Activated CD4-positive, alpha-beta T cell treated with anti-CD3 and anti-CD28 coated beads for 1 hour (primary cell): ENCODE data around the gene LHFPL6.
"Not testable (repeated sequence)": the region's sequence is repeated elsewhere in the genome, so short reads cannot be mapped to it uniquely, and the experiment has no call there.

ENCODE experiments used
- DNase-seq: peaks from one replicate; pipeline ENCODE4 v3.0.0-alpha.2; 2020

The LHFPL6 gene

GRCh38 chr13:39338114-39338513 lies 264.9 kb downstream of the LHFPL6 start:
- DNase-seq: not testable (repeated sequence)

DNA sequence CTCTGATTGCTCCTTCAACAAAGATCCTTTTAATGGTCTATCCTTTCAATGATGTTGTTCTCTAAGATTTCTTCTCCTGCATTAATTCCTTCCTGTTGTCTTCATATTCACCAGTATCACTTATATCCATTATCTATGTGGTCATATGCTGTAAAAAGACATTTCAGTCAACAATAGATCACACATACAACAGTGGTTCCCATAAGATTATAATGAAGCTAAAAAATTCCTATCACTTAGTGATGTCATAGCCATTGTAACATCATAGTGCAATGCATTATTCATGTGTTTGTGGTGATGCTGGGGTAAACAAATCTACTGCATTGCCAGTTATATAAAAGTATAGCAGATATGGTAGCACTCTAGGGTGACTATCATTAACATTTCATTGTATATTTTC lies 266.1 kb downstream of the LHFPL6 start:
- no peak for DNase-seq

DNA sequence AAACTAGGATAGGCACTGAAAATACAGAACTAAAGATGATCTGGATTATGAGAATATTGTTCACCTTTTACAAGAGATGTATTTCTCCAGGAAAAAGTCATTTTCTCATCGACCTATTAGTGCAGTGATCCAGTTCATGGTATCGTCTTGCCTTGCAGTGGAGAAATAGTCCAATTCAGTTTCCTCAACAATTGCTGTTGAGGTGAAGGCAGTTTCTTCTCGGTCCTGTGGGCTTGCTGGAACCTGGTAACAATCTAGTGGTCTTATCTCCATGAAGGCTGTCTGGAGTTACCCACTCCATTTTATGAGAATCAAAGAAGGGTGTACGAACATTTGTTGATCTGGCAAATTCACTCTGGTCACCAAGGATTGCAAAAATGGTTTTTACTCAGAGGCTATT lies 266.8 kb downstream of the LHFPL6 start:
- DNase-seq: no peak

DNA sequence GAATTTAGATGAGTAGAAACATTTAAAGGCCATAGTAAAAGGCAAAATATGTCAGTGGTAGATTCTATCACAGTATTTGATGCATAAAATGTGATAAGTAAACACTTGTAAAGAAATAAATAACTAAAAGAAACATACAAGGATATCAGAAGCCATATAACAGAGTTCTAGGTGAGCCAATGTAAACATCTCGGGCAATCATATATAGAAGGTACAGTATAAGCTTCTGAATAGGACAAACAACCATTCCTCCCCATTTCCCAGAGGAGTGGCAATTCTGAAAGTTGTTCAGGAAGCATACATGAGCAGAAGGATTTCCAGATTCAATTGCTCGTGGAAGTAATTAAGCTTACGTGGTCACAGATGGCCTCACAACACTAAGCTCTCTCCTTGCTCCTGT lies 267.3 kb downstream of the LHFPL6 start:
- DNase-seq: no peak

GRCh38 chr13:39330504-39330903 lies 272.5 kb downstream of the LHFPL6 start:
- no peak for DNase-seq

DNA sequence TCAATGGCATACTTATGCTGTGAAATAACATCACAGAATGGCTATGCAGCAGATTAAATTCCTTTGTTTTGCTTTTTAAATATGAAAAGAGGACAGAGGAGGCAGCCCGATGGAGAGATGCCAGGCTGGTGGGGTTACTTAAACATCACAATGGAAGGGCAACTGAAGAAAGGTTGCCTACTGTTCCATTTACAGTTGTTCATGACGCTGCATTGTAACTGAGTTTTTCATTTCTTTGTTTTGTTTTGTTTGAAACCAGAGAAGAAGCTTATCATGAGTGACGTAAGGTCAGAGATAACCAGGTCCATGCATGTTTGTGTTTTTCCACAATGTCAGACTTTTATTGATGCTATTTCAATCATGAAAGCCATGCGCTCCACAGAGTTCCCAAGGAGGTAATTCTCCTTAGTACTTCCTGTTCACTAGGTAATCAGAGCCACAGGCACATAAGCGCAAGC lies 273.8 kb downstream of the LHFPL6 start:
- DNase-seq: no peak

DNA sequence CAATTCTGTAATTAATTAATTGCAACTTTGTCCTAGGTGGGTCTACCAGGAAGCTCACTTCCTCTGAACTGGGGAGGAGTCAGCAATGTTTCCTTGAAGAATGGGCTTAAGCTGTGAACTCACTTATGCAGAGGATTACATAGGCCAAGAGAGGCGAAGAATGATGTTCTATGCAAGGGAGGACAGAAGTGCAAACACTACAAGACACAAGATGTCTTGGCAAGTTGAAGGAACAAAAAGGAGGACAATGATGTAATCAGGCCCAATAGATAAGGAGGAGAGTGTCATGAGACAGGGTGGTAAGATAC lies 275.9 kb downstream of the LHFPL6 start:
- no peak for DNase-seq

- DNase-seq: no peak
These were observed 276.4 kb downstream of the LHFPL6 start for GRCh38 chr13:39326469-39327171.

DNA sequence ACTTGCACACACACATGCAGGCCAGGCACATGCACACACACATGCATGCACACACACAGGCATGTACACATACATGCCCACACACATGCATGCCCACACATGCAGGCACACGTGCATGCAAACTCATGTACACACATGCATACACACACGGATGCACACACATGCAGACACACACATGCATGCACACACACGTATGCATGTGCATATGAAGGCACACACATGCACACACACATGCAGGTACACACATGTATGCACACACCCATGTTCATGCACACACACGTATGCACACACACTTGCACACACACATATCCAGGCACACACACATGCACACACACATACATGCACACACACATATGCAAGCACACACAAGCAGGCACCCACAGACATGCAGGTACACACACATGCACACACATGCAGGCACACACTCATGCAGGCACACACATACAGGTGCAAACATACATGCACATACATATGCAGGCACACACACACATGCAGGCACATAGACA lies 278.1 kb downstream of the LHFPL6 start:
- DNase-seq: no peak

GRCh38 chr13:39322836-39323585 lies 280.0 kb downstream of the LHFPL6 start:
- no peak for DNase-seq

GRCh38 chr13:39321574-39321973 lies 281.4 kb downstream of the LHFPL6 start:
- no peak for DNase-seq

DNA sequence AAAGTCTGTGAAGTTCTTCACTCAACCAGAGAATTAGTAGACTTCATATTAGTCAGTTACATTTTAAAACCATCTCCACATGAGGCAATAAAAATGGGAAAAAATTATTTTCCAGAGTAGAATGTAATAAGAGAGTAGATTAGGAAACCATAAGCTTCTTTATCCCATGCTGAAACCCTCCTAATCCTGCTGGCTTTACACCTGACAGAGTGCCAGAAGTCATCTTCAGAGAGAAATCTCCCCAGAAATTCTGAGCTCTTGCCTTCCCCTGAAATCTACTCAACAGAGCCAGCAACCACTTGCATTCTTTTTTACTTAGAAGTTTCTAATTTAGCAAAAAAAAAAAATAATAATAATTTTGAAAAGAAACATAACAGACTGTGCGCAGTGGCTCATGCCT lies 284.8 kb downstream of the LHFPL6 start:
- no peak for DNase-seq

DNA sequence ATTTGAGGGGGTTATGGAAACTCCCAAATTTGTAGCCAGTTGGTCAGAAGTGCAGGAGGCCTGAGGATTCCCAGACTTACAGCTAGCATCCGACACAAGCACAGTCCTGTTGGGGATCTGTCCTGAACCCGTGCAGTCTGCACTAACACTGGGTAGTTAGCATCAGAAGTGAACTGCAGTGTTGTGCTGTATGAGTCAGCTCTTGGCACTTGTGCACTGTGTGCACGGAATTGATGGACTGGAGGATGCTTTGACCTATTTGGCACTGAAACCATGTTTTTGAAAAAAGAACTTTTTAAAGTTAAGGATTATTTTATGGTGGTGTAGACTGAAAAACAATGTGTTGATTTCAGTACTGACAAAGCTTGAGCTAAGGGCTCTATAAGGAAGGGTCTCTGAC lies 285.7 kb downstream of the LHFPL6 start:
- DNase-seq: no peak

- no peak for DNase-seq
These were observed 287.2 kb downstream of the LHFPL6 start for GRCh38 chr13:39315796-39316195.

DNA sequence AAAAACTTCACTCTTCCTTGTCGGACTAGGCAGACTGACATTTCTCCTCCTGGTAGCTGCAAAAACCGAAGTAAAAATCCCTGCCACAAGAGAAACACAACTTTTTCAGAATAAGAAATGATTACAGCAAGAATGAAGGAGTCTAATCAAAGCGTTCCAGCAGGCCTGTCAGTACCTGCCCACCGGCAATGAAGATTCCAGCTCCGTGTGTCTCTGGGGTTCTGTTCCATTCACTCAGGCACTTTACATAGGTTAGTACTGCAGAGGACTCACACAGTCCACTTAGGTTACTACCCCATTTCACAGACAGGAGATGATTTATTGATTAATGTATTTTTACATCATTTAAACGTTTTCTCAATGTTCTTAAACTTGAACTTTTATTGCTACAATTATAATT lies 289.3 kb downstream of the LHFPL6 start:
- DNase-seq: no peak

DNA sequence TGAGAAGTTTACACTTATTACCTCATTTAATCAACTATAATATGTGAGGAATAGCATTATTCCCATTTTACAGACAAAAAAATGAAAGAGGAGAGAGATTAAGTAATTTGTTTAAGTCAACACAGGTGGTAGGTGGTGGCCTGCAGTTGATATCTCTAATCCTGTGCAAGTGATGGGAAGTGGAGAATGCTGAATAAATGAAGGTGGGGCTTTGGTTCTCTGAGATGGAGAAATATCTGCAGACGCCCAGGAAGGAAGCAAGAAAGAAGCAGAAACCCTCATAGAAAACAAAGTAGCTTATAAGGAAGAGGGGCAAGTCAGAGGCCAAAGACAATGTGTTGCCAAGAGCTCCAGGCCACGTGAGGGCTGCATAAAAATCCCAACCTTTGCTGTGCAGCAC lies 290.4 kb downstream of the LHFPL6 start:
- DNase-seq: no peak

- no peak for DNase-seq
These were observed 291.4 kb downstream of the LHFPL6 start for GRCh38 chr13:39311619-39312018.

DNA sequence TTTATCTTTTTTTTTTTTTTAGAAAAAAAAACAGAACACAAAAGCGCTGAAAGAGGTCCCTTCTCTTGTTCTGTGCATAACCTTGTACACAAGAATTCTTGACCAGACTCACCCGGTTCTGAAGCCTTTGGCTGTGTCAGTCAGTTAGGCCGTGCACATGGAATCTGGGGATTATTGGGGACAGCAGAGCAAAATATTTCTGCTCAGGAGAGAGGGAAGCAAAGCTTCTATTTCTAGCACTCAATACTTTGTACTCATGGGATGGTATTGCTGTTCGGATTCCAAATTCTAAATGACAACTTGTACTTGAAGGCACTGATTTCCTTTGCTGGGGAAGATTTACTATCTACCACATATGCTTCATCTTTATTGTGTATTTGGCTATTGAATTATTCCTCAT lies 292.0 kb downstream of the LHFPL6 start:
- DNase-seq: no peak

DNA sequence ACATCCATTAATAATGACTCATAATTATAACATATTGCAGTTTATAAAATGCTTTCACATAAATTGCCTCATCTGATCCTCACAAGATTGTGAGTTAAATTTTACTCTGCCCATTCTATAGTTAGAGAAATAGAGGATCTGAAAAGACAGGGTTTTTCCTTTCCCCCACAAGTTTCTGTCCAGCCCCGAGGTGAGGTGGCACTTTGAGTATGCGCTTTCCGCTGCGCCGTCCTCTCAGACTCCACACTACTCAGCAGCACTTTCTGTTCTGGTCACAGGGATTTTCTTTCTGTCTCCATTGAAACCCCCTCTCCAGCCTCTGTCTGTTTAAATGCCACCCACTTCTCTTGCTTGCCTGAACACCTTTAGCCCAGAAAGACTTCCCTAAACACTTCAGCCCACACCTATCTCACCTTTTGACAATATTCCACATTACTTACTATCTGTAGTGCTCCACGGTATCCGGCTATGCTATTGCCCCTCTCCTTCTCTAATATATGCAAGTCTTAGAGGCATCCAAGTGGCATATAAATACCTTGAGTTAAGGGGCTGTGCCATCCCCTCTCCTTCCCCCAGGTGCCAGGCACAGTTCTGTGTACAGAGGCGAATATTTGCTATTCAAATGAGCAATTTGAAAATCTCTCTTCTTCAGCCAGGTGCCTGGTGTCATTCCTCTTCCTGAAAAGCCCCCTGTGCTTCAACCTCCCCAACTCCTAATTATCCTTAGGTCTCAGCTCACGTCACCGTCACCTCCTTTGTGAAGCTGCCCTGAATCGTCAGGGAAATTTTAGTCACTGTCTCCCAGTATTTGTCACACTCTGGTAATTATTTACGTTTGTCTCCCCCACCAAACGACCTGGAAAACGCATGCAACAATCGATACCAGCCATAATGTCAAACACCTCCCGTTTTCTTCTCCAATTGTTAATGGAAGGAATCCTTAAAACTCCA lies 296.1 kb downstream of the LHFPL6 start:
- DNase-seq: no peak

DNA sequence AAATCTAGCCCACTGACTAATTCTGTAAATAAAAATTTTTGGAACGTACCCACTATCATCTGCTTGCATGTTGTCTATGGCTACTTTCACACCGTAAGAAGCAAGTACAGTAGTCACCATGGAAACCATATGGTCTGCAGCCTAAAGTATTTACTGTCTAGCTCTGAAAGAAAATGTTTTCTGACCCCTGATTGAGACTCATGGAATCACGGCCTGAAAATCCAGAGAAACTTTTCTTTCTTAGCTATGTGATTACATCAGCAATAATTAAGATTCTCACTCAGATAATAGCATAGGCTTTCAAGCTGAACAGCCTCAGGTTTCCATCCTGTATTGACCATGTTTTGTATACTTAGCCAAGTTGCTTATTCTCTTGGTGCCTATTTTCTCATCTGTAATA lies 300.2 kb downstream of the LHFPL6 start:
- no peak for DNase-seq

DNA sequence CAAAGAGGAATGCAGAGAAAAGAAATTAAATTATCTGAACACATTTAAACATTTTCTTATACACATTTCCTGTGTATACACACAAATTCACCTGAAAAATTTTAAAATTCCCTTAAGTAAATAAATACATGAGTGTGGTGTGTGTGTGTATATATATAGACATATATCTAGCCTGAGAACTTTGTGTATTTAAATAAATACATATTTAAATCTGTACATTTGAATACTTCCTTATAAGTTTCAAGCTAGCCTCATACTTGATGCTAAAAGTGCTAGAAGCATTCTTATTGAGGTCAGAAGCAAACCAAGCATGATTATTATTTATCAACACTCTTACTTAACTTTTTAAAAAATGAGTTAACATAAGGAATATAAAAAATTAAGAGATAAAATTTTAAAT lies 304.0 kb downstream of the LHFPL6 start:
- DNase-seq: no peak

DNA sequence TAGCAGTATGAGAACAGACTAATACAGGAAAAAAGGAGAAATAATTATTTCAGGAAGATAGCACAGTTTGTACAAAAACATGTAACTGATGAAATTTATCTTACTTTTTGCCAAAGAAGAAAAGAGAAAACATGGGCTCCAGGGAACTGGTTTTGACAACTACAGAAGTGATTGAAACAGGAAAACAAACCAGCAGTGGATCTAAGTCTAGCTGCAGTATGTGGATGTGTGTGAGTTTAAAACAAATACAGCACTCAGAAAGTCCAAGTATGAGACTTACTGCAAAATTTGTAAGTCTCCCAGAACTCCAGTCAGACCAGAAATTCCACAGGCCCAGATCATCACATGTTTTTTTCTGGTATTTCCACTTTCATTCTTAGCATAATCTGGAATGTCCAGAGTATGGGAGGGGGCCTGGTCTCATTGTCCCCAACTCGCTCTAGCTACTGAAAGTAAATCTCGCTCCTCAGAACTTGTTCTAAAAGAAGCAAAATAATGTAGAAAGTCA lies 305.3 kb downstream of the LHFPL6 start:
- DNase-seq: no peak

DNA sequence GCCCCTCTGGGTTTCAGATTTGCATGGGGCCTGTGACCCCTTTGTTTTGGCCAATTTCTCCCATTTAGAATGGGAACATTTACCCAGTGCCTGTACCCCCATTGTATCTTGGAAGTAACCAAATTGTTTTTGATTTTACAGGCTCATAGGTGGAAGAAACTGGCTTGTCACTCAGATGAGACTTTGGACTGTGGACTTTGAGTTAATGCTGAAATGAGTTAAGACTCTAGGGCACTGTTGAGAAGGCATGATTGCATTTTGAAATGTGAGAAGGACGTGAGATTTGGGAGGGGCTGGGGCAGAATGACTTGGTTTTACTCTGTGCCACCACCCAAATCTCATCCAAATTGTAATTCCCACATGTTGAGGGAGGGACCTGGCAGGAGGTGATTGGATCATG lies 306.0 kb downstream of the LHFPL6 start:
- no peak for DNase-seq
